Endothelial cell (in vitro differentiated cells): Measurements from ENCODE around the gene HDGFL2. TPM values are rescaled to one million over a fixed set of nuclear protein-coding genes. Genes with fewer than 3 reads are reported as not detected.

Source experiments
- DNase-seq: peaks from one replicate; pipeline ENCODE4 v3.0.0; 2021; ENCODE audit warnings: low spot score
- H3K27ac Mint-ChIP-seq: one replicate; pipeline ENCODE4 v1.8.0; 2021; ENCODE audit warnings: mixed read lengths, inconsistent platforms; ENCODE audit not compliant: unreplicated experiment
- H3K27me3 Mint-ChIP-seq: one replicate; pipeline ENCODE4 v1.8.0; 2021; ENCODE audit warnings: mild to moderate bottlenecking, moderate library complexity, mixed read lengths, inconsistent platforms; ENCODE audit not compliant: unreplicated experiment
- H3K36me3 Mint-ChIP-seq: one replicate; pipeline ENCODE4 v1.8.0; 2021; ENCODE audit warnings: mild to moderate bottlenecking, low read depth, mixed read lengths, inconsistent platforms; ENCODE audit not compliant: unreplicated experiment
- H3K4me1 Mint-ChIP-seq: one replicate; pipeline ENCODE4 v1.8.0; 2021; ENCODE audit warnings: mild to moderate bottlenecking, mixed read lengths, inconsistent platforms; ENCODE audit not compliant: unreplicated experiment
- H3K4me3 Mint-ChIP-seq: one replicate; pipeline ENCODE4 v1.8.0; 2021; ENCODE audit warnings: mild to moderate bottlenecking, mixed read lengths, inconsistent platforms; ENCODE audit not compliant: unreplicated experiment
- H3K9me3 Mint-ChIP-seq: one replicate; pipeline ENCODE4 v1.8.0; 2021; ENCODE audit warnings: mixed read lengths, inconsistent platforms; ENCODE audit not compliant: unreplicated experiment
- total RNA-seq: library from RNA; stranded (reverse); fragmentation: NEBNext Ultra II Directional; extraction: Animal tissue kit (Norgen Biotek cat#: 25700); gene quantifications from one replicate; pipeline ENCODE4 v1.2.1, GENCODE V29; 2021; ENCODE audit not compliant: unreplicated experiment
- TF ChIP-seq, protein P1 (sequence below): fragments of 200-600 bp; sonication (generic); IDR thresholded peaks from one replicate; pipeline ENCODE4 v1.5.0; 2021; ENCODE audit warnings: antibody characterized with exemption; ENCODE audit not compliant: unreplicated experiment

The HDGFL2 gene
- total RNA-seq, 1 donor from 2014 or later, result 107 TPM

- Mint-ChIP-seq H3K27me3 (peaks cover 18% of the 10 kb centered on the region), H3K4me3 (no peak overlapping the region), H3K27ac (no peak overlapping the region), H3K4me1 (no peaks in the 10 kb centered on the region), H3K36me3 (no peaks in the 10 kb centered on the region), H3K9me3 (no peaks in the 10 kb centered on the region)
- TF ChIP-seq, protein P1, sequence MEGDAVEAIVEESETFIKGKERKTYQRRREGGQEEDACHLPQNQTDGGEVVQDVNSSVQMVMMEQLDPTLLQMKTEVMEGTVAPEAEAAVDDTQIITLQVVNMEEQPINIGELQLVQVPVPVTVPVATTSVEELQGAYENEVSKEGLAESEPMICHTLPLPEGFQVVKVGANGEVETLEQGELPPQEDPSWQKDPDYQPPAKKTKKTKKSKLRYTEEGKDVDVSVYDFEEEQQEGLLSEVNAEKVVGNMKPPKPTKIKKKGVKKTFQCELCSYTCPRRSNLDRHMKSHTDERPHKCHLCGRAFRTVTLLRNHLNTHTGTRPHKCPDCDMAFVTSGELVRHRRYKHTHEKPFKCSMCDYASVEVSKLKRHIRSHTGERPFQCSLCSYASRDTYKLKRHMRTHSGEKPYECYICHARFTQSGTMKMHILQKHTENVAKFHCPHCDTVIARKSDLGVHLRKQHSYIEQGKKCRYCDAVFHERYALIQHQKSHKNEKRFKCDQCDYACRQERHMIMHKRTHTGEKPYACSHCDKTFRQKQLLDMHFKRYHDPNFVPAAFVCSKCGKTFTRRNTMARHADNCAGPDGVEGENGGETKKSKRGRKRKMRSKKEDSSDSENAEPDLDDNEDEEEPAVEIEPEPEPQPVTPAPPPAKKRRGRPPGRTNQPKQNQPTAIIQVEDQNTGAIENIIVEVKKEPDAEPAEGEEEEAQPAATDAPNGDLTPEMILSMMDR, result no peak
- DNase-seq, result no peak
Measured at GRCh38 chr19:4513248-4513647, 41.2 kb downstream of the HDGFL2 start.

- DNase-seq, result no peak
- peaks cover 18% of the 10 kb centered on the region for H3K27me3 Mint-ChIP-seq
- H3K27ac Mint-ChIP-seq, result no peak overlapping the region
- H3K4me1 Mint-ChIP-seq, result peaks cover 3% of the 10 kb centered on the region
- H3K36me3 Mint-ChIP-seq, result no peaks in the 10 kb centered on the region
- TF ChIP-seq, protein P1, result no peak
- no peak overlapping the region for H3K4me3 Mint-ChIP-seq
- H3K9me3 Mint-ChIP-seq, result no peaks in the 10 kb centered on the region
Measured at GRCh38 chr19:4515732-4516131, 43.6 kb downstream of the HDGFL2 start.

- Mint-ChIP-seq H3K27ac (no peak overlapping the region), H3K27me3 (peaks cover 20% of the 10 kb centered on the region), H3K4me3 (no peak overlapping the region), H3K36me3 (no peaks in the 10 kb centered on the region), H3K4me1 (peaks cover 3% of the 10 kb centered on the region), H3K9me3 (no peaks in the 10 kb centered on the region)
- DNase-seq, result no peak
- TF ChIP-seq, protein P1, result no peak
Measured at GRCh38 chr19:4516199-4516938, 44.3 kb downstream of the HDGFL2 start.

- H3K27me3 Mint-ChIP-seq, result peaks cover 21% of the 10 kb centered on the region
- H3K9me3 Mint-ChIP-seq, result no peaks in the 10 kb centered on the region
- no peak for DNase-seq
- no peak overlapping the region for H3K4me3 Mint-ChIP-seq
- H3K27ac Mint-ChIP-seq, result no peak overlapping the region
- no peaks in the 10 kb centered on the region for H3K36me3 Mint-ChIP-seq
- H3K4me1 Mint-ChIP-seq, result peaks cover 3% of the 10 kb centered on the region
- TF ChIP-seq, protein P1, result no peak
Measured at GRCh38 chr19:4516939-4517300, 44.8 kb downstream of the HDGFL2 start.

DNA sequence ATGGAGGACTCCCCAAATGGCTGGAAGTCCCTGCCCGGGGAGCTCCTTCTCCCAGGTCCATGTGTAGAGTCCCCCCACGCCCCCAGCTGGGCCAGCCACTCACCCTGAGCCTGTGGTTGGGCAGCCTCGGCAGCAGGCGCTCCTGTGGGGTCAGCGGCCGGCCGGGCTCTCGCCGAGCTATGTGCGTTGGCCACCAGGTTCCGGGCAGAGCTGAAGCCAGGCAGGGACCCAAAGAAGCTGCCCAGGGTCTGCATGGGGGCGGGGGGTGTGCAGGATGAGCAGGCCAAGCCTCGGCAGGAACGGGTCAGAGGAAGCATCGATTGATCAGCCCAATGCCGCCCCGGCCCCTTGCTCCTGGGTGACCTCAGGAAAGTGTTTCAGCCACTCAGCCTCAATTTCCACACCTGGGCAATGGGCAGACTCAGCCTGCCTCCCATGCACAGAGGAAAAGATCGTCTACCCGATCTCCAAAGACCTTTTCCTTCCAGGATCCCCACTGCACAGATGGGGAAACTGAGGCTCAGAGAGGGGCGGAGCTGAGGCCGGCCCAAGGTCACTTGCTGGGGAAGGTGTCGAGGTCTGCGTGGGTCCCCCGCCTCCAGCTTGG lies 45.5 kb downstream of the HDGFL2 start:
- H3K4me1 Mint-ChIP-seq, result peaks cover 3% of the 10 kb centered on the region
- H3K4me3 Mint-ChIP-seq, result no peak overlapping the region
- TF ChIP-seq, protein P1, result no peak
- no peak overlapping the region for H3K27ac Mint-ChIP-seq
- H3K36me3 Mint-ChIP-seq, result no peaks in the 10 kb centered on the region
- peaks cover 20% of the 10 kb centered on the region for H3K27me3 Mint-ChIP-seq
- no peak for DNase-seq
- H3K9me3 Mint-ChIP-seq, result no peaks in the 10 kb centered on the region
